HG02870 (cell line): Measurements from ENCODE around the gene CCDC196.
A peak's percentile ranks its signal among the peaks of the same experiment; 100 is the strongest.
"Not testable (repeated sequence)": the region's sequence is repeated elsewhere in the genome, so short reads cannot be mapped to it uniquely, and the experiment has no call there.

Experiments used
- ATAC-seq: cut with Tn5 transposase; IDR thresholded peaks from one replicate; pipeline ENCODE4 v1.9.1; 2021; ENCODE audit warnings: mild to moderate bottlenecking, moderate library complexity; ENCODE audit not compliant: unreplicated experiment

CCDC196 gene

DNA sequence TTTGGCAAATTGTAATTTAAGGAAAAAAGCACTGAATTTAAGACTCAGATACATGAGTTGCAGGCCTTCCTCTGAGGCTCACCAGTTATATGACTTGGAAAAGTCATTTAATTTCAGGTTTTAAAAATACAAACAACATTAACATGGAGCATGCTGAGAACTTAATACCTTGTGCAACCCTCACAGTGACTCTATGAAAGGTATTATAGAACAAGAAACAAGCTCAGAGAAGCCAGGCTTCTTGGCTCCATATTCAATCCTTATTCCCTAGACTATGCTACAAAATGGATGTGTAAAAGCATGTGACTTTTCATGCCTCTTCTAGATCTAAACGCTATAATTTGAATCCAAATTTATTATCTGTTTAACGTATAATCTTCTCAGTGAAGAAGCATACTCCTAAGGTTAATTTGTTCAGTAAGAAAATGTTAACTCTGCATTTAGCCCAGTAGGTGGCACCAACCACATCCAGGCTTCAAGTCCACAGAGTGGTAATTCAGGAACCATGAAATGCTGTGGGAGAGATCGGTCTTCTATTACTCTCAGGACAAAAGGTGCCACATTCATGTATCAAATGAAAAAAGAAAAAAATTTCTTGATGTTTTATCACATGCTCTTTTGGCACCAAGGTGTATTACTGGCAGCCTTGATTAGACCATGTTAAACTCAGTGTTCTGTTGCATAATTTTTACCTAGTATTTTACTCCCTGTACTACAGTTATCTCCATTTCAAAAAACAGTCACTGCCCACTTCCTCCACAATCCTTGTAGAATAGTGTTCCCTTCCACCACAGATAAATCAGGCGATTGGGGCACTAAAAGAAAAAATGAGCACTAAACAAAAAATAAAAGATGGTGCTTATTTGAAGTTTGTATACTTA is 9.3 kb downstream of the CCDC196 start:
- peak; percentile 81 for ATAC-seq

DNA sequence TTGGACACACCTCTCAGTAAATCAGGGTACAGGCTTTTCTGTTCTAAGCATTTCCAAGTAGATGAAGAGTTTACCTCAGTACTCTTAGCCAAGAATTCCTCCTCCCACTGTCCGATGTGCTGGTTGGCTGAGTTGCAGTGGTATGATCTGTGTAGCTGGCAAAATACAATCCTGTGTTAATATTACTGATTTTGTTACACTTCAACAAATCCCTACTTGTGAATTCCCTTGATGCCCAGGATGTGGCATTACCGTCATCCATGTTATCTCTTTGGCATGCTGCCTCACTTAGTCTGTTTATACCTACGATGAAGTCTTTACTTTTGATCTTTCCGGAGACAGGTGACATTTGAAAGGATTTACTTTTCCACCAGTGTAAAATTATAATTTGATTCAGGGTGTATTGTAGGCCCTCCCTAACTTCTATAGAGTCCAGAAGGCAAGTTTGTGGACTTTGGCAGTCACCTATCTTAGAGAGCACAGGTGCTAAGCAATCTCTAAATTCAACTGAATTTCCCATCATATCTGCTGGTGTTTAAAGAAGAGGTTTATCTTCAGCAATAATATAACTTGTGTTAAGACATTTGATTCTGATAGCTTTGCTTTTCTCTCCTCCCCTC is 10.1 kb downstream of the CCDC196 start:
- ATAC-seq: no peak

DNA sequence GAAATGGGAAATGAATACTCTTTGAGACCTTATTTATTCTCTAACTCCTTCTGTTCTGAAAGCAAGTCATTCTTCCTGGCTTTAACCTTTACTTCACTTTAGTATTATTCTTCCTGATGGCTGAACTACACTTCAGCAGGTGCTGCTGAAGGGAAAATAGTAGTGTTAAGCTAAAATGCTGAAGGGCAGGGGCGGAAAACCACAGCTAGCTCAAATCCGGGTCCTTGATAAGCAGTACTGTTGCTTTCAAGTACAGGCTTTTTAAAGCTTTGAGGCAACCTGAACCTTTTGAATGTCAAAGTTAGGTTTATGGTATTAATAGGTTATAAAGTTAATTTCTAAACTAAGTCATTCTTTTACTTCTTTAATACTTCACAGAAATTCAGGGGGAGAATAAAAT is 10.7 kb downstream of the CCDC196 start:
- ATAC-seq: no peak

DNA sequence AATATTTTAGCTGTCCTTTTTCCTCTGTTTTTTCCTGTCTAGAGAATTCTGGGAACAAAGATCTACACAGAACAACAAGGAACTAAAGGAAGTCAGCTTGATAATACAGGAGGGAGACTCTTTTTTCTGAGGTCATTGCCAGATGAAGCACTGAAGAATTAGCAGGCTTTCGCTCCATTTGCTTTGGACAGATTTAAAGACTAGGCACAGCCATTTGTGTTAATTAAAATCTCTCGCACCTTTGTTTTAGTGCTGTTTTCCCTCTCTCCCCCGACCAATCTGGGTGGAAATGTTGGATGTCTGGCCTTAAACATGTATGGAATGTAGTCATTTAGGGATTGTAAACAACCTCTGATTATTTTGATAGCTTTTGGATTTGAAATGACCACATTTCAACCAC is 12.1 kb downstream of the CCDC196 start:
- ATAC-seq: no peak

DNA sequence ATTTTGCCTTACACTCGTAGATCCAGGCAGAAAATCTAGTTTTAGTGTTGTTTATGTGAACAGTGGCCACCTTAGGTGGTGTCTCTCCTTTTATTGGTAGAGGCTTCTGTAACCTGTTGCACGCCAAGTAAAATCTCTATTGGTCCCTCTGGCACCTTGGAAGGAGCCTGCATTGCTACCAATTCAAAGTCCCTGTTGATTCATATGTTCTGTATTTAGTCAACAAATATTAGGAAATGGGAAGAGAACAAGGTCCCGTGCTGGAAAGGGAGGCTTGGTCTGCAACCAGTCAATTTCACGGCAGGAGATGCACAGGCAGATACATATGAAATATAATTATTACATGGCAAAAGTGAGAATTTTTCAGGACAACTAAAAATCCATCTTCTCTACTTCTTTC is 15.4 kb downstream of the CCDC196 start:
- ATAC-seq: no peak

DNA sequence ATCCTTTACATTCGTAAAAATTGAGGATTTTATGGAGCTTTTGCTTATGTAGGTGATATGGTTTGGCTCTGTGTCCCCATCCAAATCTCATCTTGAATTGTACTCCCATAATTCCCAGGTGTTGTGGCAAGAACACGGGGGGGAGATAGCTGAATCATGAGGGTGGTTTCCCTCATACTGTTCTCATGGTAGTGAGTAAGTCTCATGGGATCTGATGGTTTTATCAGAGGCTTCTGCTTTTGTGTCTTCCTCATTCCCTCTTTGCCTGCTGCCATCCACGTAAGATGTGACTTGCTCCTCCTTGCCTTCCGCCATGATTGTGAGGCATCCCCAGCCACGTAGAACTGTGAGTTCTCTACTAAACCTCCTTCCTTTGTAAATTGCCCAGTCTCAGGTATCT is 16.7 kb downstream of the CCDC196 start:
- ATAC-seq: not testable (repeated sequence)

DNA sequence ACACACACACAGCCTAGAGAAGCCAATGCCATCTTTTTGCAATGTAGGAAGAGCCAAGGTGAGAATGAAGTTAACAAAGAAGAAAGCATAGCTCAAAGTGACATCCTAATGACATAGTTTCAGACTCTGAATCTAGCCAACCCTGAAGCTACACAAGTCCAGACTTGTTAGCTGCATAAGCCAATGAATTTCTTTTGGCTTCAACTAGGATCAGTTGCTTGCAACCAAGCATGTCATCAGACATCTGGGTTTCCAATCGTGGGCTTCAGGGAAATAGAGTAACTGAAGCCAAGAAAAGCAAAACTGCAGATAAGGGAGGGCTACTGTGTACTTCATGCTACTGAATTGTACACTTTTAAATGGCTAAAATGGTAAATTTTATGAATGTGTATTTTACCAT is 17.4 kb downstream of the CCDC196 start:
- no peak for ATAC-seq

DNA sequence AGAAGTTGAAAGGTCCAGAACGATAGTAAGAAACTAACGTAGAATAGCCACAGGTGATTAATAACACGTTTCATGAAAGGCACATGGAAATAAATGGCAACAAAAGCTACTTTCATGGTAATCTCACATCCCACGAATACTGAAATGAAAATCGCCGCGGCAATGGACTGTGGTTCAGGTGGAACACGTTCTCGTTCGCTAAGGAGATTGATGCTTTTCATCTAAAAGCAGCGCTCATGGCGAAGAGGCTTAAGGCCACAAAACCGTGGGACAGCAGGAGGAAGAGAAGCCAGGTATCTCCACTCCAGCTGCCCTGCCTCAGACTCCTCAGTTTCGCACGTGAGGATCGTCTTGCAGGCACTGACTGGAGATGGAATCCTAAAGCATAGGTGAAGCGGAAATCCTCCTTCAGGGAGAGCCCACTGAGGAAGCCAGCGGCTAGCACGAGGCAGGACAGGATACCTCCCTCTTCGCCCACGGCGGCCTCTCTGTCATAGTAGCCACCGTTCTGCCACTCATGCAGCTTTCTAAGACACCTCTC is 21.1 kb downstream of the CCDC196 start:
- peak; percentile 16 for ATAC-seq

DNA sequence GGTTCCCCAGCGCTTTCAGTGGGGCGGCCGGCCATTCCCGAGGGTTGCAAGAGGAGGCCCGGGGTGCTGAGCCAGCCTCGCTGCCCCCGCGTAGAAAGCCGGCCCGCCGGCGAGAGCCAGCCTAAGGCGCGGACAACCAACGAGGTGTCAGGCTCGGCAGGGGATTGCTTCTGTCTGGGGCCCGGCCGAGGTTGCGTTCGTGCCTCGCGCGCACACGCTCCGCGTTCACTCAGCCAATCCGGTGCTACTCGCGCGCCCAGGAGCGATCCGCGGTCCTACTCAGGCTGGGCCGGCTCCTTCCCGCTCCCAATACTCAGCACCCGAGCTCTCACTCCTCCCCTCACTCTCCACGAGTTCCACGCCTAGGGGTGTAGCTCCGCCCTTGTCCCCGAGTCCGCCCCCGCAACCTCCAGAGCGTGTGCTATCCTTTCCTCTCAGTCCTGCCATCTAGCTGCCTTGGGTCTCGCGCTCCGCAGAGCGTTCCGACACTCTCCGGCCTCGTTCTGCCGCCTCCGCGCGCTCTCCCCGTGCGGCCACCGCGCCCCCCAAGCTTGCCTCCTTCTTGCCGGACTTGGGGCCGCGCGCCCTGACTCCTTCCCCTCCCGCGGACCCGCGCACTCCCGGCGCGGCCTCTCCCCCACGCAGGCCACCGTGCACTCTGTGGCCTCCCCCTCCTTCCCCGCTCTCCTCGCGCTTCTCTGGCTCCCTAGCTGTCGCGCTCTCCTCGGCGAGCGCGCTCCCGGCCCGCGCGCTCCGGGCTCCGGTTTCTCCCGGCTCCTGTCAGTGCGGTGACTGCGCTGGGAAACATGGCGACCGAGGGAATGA is 21.8 kb downstream of the CCDC196 start, which contains the start of gene GPHN:
TSS of gene GPHN (plus strand) at position 426 of the 825 bp plus-strand sequence.
- peak; percentile 86 for ATAC-seq

DNA sequence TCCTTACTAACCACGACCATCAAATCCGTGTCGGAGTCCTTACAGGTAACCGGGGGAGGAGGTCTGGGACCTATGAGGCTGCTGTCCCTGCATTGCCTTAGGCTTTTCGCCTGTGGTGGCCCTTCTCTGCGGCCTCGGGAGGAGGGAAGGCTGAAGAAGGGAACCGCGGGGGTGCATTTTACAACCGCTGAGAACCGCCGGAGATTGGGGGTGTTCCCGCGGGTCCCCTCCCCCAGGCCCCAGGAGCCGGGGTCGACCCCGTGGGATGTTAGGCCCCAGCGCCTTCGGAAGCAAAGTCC is 22.3 kb downstream of the CCDC196 start:
- no peak for ATAC-seq

DNA sequence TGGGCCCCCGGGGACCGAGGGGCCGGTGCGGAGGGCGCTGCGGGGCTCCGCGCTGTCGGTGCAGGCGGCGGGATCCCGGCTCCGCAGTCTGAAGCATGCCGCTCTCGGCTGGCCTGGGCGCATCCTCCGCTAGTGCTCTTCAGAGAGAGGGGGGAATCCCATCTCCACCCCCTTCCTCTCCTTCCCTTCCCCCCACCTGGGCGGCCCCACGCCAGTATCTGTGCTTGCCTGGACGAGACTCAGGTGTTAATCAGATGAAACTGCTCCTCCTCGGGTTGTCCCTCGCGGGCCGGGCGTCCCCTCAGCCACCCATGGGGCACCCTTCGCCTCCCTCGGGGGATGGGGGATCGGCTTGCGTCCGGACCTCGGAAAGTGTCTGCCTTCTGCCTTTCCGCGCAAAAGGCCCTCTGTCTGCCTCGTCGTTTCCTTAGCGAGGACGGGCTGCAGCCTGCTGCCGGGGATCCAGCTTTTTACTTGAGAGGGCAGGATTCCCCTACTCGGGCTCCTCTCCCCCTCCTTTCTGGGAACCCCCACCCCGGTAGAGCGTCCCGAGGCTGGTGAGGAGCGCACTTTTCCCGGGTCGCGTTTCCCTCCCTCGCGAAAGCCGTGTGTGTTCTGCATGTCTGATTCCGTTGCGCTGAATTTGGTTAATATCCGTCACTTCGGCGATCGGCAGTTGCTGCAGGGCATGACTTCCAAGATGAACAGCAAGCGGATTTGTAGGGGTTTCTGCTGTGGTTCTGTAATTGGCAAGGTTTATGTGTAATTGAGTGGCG is 22.9 kb downstream of the CCDC196 start:
- peak; percentile 25 for ATAC-seq

DNA sequence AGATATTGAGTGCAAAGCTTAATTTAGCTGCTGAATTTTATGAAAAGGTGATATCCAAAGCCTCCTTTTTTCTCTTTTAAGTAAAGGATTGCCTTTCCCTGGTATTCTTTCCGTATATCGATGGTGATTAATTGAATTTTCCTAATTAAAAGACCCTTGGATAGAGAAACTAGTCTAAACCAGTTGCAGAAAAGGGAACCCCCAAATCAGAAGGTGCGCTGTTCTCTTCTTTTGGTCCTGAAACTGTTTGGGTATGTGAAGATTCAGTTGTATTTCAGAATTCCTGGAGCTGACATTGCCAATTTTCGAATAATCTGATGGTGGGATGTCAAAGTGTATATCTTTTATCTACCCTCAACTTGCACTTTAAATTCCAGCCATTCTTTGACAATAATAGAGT is 23.7 kb downstream of the CCDC196 start:
- ATAC-seq: no peak

DNA sequence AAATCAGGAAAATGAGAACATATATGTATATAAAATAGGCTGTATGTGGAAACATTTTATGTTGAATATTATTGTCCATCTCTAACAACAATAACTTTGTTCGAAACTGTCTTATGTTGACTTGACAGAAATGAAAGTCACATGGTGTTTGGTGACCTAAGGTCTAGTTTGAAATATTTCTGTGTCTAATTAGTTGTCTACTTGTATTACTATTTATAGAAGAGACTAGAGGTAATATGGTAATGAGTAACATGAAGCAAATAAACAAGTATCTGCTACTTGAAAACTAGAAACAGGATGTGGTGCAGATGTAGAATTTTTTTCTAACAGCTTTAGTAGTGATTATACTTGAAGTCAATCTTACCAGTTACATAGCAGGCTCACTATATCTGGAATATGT is 25.7 kb downstream of the CCDC196 start:
- no peak for ATAC-seq

DNA sequence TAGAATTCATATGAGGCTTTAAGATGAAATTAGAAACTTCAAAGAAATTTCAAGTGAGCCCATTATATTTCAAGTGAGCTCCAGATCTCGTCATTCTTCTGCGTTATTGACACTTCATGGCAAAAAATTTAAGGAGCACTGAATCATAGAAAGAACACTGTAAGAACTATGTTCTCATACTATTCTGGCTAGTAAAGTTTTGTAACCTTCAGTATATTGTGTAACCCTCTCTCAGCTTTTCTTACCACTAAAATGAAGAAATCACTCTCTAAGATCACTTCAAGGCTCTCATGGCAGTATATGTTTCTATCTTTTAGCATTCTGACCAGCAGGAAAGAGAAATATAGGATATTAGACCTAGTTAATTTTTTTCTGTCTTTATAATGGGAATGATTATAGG is 28.0 kb downstream of the CCDC196 start:
- ATAC-seq: no peak

DNA sequence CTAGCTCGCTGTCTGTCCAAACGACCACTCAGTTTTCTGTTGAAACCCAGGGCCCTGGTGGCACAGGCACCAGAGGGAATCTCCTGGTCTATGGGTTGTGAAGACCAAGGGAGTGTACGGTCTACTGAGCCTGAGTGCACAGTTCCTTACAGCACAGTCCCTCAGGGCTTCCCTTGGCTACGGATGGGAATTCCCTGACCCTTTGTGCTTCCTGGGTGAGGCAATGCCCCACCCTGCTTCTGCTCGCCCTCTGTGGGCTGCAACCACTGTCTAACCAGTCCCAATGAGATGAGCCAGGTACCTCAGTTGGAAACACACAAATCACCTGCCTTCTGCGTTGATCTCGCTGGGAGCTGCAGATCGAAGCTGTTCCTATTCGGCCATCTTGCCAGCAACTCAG is 44.4 kb downstream of the CCDC196 start:
- ATAC-seq: no peak

DNA sequence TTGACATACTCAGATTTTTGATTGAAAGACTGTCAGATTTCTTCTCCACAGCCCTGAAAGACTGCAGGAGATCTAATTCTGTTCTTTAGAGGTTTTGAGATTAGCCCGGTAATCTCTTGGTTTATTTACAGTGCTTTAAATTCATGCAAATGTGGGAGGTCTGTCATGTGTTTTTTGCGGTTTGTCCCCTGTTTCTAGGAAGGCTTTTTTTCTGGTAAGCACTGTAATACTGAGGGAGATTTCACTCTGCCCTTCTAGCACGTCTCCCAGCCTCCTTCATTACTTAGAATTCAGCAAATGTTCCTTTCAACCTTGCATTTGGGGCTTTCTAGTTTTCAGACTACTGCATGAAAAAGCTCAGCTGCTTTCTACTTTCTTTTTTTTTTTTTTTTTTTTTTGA is 52.9 kb downstream of the CCDC196 start:
- no peak for ATAC-seq

DNA sequence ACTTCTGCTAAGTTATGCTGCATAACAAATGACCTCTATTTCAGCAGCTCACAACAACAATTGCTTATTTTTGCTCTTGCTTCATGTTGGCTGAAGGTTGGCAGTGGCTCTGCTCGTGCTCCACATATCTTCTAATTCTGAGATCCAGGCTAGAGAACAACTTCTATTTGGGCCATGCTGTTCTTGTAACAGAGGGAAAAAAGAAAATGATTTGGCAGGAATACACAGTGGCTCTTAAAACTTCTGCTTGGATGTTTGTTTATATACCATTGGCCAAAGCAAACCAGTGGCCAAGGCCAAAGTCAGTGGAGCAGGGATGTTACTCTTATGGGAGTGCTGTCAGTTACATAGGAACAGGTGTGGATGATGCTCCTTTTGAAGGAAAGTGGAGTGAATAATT is 53.9 kb downstream of the CCDC196 start:
- no peak for ATAC-seq

DNA sequence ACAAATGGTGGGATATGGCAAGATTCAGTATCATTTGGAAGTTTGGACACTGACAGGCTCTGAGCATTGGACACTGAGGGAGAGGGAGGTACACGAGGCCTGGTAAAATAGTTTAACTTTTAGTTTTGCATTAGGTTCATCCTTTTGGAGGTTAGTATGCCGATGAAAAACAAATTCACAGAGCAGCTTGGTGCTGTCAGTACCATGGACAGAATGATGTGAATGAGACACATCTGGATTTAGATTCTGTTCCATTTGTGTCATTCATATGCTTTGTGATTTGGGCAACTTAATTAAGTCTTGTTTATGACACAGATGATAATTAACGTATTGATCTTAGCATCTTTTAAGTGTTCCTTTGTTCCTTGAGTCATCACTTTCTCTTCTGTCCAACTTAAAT is 55.5 kb downstream of the CCDC196 start:
- ATAC-seq: no peak

DNA sequence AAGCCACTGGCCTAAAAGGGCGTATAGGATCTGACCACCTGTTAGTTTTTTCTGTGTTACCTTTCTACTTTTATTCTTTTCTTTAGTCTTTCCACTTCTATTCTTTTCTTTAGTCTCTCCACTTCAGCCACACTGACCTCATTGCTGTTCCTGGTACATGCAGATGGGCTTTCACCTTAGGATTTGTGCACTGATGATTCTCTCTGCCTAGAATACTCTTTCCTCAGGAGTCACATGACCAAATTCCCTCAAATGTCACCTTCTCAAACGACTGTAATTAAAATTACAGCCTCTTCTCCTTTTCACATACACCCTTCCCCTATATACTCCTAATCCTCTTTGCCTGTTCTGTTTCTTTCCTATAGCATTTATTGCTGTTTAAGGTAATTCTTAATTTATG is 57.8 kb downstream of the CCDC196 start:
- ATAC-seq: no peak

DNA sequence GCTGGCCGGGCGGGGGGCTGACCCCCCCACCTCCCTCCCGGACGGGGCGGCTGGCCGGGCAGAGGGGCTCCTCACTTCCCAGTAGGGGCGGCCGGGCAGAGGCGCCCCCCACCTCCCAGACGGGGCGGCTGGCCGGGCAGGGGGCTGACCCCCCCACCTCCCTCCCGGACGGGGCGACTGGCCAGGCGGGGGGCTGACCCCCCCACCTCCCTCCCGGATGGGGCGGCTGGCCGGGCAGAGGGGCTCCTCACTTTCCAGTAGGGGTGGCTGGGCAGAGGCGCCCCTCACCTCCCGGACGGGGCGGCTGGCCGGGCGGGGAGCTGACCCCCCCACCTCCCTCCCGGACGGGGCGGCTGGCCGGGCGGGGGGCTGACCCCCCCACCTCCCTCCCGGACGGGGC is 59.0 kb downstream of the CCDC196 start:
- ATAC-seq: not testable (repeated sequence)

DNA sequence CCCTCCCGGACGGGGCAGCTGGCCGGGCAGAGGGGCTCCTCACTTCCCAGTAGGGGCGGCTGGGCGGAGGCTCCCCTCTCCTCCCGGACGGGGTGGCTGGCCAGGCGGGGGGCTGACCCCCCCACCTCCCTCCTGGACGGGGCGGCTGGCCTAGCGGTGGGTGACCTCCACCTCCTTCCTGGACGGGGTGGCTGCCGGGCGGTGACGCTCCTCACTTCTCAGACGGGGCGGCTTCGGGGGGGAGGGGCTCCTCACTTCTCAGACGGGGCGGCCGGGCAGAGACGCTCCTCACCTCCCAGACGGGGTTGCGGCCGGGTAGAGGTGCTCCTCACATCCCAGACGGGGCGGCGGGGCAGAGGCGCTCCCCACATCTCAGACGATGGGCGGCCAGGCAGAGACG is 59.6 kb downstream of the CCDC196 start:
- ATAC-seq: not testable (repeated sequence)
